Heart left ventricle (tissue), 16 donors: ENCODE data around the gene ARF1. TPM values are rescaled to one million over a fixed set of nuclear protein-coding genes. Genes with fewer than 3 reads are reported as not detected.

Experiments
- ATAC-seq, 4 donors: fragments of 200-7000 bp; cut with Tn5 transposase; one replicate each; pipeline ENCODE4 v1.9.1; 2020 to 2022; ENCODE audit warnings: moderate library complexity in 4 of 4, mild to moderate bottlenecking in 3 of 4, moderate number of reproducible peaks in 1 of 4
- DNase-seq, 5 donors: peaks; one replicate each; pipeline ENCODE4 v3.0.0-alpha.2; 2020
- H3K27ac ChIP-seq, 12 donors: fragments of 200-600 bp; sonication (generic) in 4 of 12; one replicate each; pipeline versions ENCODE4 v1.5.0 to v1.8.0; 2016 to 2022; ENCODE audit warnings: mild to moderate bottlenecking in 2 of 12
- H3K27me3 ChIP-seq, 9 donors: fragments of 200-600 bp; sonication (generic) in 2 of 9; one replicate each; pipeline versions ENCODE4 v1.5.1 to v1.8.0; 2016 to 2022; ENCODE audit warnings: mild to moderate bottlenecking in 3 of 9
- H3K36me3 ChIP-seq, 9 donors: fragments of 200-600 bp; sonication (generic) in 2 of 9; one replicate each; pipeline versions ENCODE4 v1.5.0 to v1.8.0; 2018 to 2022; ENCODE audit warnings: mild to moderate bottlenecking in 2 of 9
- H3K4me1 ChIP-seq, 12 donors: fragments of 200-600 bp; sonication (generic) in 4 of 12; one replicate each; pipeline versions ENCODE4 v1.5.0 to v1.8.0; 2016 to 2022; ENCODE audit warnings: mild to moderate bottlenecking in 3 of 12
- H3K4me3 ChIP-seq, 12 donors: fragments of 200-600 bp; sonication (generic) in 4 of 12; one replicate each; pipeline versions ENCODE4 v1.5.0 to v1.8.0; 2017 to 2022; ENCODE audit warnings: mild to moderate bottlenecking in 9 of 12, moderate library complexity in 4 of 12
- H3K9me3 ChIP-seq, 12 donors: fragments of 200-600 bp; sonication (generic) in 4 of 12; one replicate each; pipeline versions ENCODE4 v1.5.0 to v1.8.0; 2016 to 2022; ENCODE audit warnings: mild to moderate bottlenecking in 1 of 12
- POLR2A ChIP-seq, 2 donors: fragments of 450-650 bp; IDR thresholded peaks; one replicate each; pipeline ENCODE4 v1.6.1; 2017; ENCODE audit warnings: antibody characterized with exemption in 2 of 2, mild to moderate bottlenecking in 2 of 2, moderate library complexity in 2 of 2
- WGBS, 4 donors: extraction: QIAGEN DNeasy Blood & Tissue Kit in 2 of 4; methylation state at CpG; one replicate each; pipeline versions ENCODE4 v1.1.5 to v1.1.7; 2013 to 2018; 5-methylcytosine and 5-hydroxymethylcytosine counted together
- intact Hi-C, 10 donors: fragments of 100-400 bp; cut with DNase I; formaldehyde crosslinking; loops; one replicate each; pipeline versions ENCODE4 v1.11.1 to v1.14.2; 2022
- polyA plus RNA-seq, 2 donors: library from polyadenylated mRNA; stranded (reverse); fragments of 200-250 nt; gene quantifications; one replicate each; pipeline ENCODE4 v1.2.3, GENCODE V29; 2013
- total RNA-seq, 9 donors: library from RNA; depleted of rRNA in 2 of 9; stranded (reverse); fragments of >200 nt in 2 of 9; fragmentation: NEBNext Ultra II Directional in 3 of 9; extraction: Animal tissue kit (Norgen Biotek cat#: 25700) in 3 of 9; gene quantifications; one replicate each; pipeline versions ENCODE4 v1.1.0 to v1.2.4, GENCODE V29; 2016 to 2023
- TF ChIP-seq, protein P1 (sequence below), 12 donors: fragments of 200-600 bp; sonication (generic) in 4 of 12; IDR thresholded peaks; one replicate each; pipeline versions ENCODE4 v1.5.0 to v1.8.0; 2018 to 2022; ENCODE audit warnings: antibody characterized with exemption in 12 of 12, mild to moderate bottlenecking in 5 of 12
- donor health status: ischemic (EF 13 %, LVEDD 7.1; RV severe dilation, severe dysfunction).
- donor health status: healthy with polysubstance abuse.
- donor health status: DM: no; HTN: yes; CAD: no.
- donor health status: DM: no; HTN: no; CAD: no.
- donor health status: ischemic (EF 25% LVEDD 6.9; RV normal size, moderate dysfunction).
- donor health status: ischemic (EF 25% LVEDD 5.7; RV mildly dilated, moderate dysfunction).
- donor health status: healthy.
- donor health status: DM: yes; HTN: yes; CAD: no.
- donor health status: ischemic (EF 35%, LVEDD 5.7; RV mildly dilated, moderate dysfunction).
- donor health status: nonischemic (EF 11% LVEDD 7.7; RV severe dilation, severe dysfunction).
- donor health status: DM: yes; HTN: yes; CAD: no.
- donor health status: PGD.
- donor health status: ischemic (EF 29% LVEDD 5.4; RV normal size, mild dysfunction).
- donor health status: nonischemic (EF 23%, LVEDD 6.1; RV moderate dilation, normal function).

The ARF1 gene
- total and polyA plus RNA-seq, 11 donors = 217 to 580 (median 310) TPM

DNA sequence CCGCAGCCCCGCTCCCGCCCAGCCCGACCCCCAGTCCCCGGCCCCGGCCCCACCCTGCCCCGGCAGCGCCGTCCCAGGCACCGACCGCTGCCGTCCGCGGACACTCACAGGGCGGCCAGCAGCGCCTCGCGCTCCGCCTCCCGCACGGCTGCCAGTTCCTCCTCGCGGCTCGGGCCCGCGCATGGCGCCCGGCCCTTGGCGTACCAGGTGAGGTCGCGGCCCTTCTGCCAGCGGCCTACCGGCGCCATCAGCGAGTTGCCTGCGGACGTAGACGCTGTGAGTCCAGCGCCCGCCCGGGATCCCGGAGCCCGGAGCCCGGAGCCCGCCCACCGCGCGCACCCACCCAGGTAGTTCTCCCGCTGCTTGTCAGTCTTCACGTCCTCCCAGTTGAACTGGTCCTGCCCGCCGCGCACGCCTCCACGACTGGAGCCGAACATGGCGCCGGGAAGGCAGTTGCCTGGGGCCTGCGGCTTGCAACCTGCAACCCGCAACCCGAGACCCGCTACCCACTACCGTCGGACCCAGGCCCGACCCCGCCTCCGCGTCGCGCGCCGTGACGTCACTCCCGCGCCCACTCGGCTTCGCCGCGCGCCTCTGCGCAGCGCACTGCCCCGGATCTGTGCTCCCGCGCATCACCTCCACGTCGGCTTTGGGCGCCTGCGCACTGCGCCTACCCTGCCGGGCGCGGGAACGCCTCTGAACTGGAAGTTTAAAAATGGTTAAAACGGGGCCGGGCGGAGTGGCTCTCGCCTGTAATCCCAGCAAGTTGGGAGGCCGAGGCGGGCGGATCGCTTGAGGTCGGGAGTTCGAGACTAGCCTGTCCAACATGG, 20.5 kb downstream of the ARF1 start, which contains the start of gene C1orf35:
TSS of gene C1orf35 (minus strand) at position 535 of the 830 bp plus-strand sequence. CDS start at position 437, 98 bp downstream.
- peak; percentile 85 to 93 (median 88) for ATAC-seq
- DNase-seq = peak; percentile 92 to 97 (median 94)
- peaks cover 0 to 60% (median 51%) of the 10 kb centered on the region in 9 donors for H3K36me3 ChIP-seq
- H3K9me3 ChIP-seq = no peaks in the 10 kb centered on the region
- peaks cover 0 to 42% (median 25%) of the 10 kb centered on the region in 12 donors for H3K4me1 ChIP-seq
- TF ChIP-seq, protein P1, sequence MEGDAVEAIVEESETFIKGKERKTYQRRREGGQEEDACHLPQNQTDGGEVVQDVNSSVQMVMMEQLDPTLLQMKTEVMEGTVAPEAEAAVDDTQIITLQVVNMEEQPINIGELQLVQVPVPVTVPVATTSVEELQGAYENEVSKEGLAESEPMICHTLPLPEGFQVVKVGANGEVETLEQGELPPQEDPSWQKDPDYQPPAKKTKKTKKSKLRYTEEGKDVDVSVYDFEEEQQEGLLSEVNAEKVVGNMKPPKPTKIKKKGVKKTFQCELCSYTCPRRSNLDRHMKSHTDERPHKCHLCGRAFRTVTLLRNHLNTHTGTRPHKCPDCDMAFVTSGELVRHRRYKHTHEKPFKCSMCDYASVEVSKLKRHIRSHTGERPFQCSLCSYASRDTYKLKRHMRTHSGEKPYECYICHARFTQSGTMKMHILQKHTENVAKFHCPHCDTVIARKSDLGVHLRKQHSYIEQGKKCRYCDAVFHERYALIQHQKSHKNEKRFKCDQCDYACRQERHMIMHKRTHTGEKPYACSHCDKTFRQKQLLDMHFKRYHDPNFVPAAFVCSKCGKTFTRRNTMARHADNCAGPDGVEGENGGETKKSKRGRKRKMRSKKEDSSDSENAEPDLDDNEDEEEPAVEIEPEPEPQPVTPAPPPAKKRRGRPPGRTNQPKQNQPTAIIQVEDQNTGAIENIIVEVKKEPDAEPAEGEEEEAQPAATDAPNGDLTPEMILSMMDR (IDR thresholded peaks at IDR 0.05) = no peak
- TF ChIP-seq POLR2A (IDR thresholded peaks at IDR 0.05) = peak in 1 of 2 donors; percentile 61
- 0 to 1% (median 0%) methylated on average over 37 to 104 of the region's 104 CpGs for WGBS, 4 donors
- H3K27ac ChIP-seq = peak within 1 kb of the TSS; percentile 55 to 97 (median 89)
- intact Hi-C loops = loop anchor here in 1 of 10 donors (2.0 kb wide), 1 partner anchor 20 kb away; the partner anchor contains the start of gene ARF1
- H3K4me3 ChIP-seq = peak within 1 kb of the TSS; percentile 62 to 99 (median 92)
- no peaks in the 10 kb centered on the region for H3K27me3 ChIP-seq

DNA sequence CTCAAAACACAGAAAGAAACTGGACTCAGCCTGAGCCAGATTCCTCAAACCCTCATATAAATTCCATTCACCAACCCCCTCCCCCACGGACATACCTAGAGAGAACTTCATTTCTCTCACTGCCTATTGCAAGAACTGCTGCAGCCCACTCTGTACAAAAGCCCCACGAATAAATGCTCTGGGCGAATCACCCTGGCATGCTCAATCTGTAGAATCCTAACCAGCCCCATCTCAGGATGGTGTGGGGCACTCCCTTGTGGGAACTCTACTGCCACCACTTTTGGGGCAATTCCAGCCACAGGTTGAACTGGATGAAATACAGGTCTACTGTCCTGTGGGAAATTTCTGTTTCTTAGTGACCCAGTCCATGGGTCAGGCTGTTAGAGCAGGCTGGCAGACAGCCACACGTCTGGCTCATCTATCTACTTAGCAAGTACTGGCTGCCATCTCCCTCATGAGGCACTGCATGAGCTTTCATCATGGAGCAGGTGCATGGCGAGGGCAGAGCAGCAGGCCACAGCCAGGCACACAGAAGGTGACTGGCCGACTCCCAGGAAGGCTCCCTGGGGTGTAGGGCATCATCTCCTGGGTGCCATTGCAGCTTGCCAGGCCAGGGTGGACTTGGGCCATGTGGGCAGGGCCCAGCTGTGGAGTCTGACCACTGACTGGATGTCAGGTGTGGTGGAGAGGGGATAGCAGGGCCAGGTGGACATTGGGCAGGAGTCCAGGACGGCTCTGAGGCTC, 22.2 kb downstream of the ARF1 start:
- Histone ChIP-seq H3K36me3 (peaks cover 0 to 44% (median 34%) of the 10 kb centered on the region in 9 donors), H3K9me3 (no peaks in the 10 kb centered on the region), H3K4me3 (no peak overlapping the region), H3K27me3 (no peaks in the 10 kb centered on the region), H3K27ac (peak overlapping the region in 2 of 12 donors; percentile 16 to 97), H3K4me1 (peaks cover 5 to 49% (median 33%) of the 10 kb centered on the region in 12 donors)
- DNase-seq (peak in 1 of 5 donors; percentile 30), ATAC-seq (no peak)
- WGBS, 4 donors = 55 to 71% (median 61%) methylated on average over 4 to 7 of the region's 7 CpGs
- intact Hi-C loops = loop anchor here in 1 of 10 donors (5.0 kb wide), 1 partner anchor 63 kb away; the partner anchor contains the start of gene IBA57
- TF ChIP-seq, protein P1 (IDR thresholded peaks at IDR 0.05) = no peak
- no peak for TF ChIP-seq POLR2A (IDR thresholded peaks at IDR 0.05)

DNA sequence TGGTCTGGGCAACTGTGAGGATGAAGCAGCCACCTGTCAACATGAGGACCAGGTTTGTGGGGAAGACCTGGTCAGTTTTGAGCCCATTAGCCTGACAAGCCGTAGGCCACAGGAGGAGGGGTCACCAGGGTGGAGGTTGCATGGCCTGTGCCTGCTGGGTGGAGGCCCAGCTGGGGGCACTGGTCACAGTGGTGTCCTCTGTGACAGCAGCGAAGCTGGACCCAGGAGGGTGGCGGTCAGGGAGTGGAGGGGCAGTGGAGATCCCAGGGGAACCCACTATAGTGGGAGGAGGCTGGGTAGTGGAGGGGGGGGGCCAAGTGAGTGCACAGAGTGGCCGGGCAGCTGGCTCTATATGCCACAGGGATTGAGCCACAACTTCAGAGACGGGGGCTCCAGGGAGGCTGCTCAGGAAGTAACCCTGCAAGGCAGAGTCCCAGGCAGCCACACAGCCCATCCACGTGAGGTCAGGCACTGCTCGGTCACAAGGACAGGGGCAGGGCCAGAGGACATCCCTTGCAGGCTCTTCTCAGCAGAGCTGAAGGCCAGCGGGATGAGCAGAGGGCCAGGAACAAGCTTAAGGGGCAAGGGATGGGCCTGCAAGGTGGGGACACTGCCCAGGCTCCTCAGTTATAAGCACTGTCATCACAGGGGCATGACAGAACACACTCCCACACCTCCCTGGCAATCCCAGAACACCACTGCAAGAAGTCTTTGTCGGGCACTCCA, 22.9 kb downstream of the ARF1 start:
- DNase-seq (no peak), ATAC-seq (no peak)
- H3K36me3 ChIP-seq = peaks cover 0 to 37% (median 26%) of the 10 kb centered on the region in 9 donors
- no peaks in the 10 kb centered on the region for H3K9me3 ChIP-seq
- WGBS, 4 donors = 72 to 91% (median 81%) methylated on average over 7 to 9 of the region's 9 CpGs
- no peaks in the 10 kb centered on the region for H3K27me3 ChIP-seq
- H3K4me3 ChIP-seq = no peak overlapping the region
- peaks cover 5 to 56% (median 38%) of the 10 kb centered on the region in 12 donors for H3K4me1 ChIP-seq
- TF ChIP-seq, protein P1 (IDR thresholded peaks at IDR 0.05) = no peak
- TF ChIP-seq POLR2A (IDR thresholded peaks at IDR 0.05) = no peak
- H3K27ac ChIP-seq = no peak overlapping the region
- intact Hi-C loops = loop anchor here in 1 of 10 donors (5.0 kb wide), 1 partner anchor 62 kb away; the partner anchor contains the start of gene IBA57
